Fibroblast of villous mesenchyme (primary cell): ENCODE measurements around the gene BBOF1. TPM values are rescaled to one million over a fixed set of nuclear protein-coding genes. Genes with fewer than 3 reads are reported as not detected.
A peak's percentile ranks its signal among the peaks of the same experiment; 100 is the strongest.

Experiments
- DNase-seq: peaks from one replicate; pipeline ENCODE4 v3.0.0-alpha.2; 2010; ENCODE audit warnings: low read depth
- H3K4me3 ChIP-seq: 2 replicates; pipeline ENCODE4 v1.5.1; 2011; ENCODE audit warnings: low read depth, mild to moderate bottlenecking, low read length
- total RNA-seq: library from RNA; depleted of rRNA; stranded (reverse); fragments of >200 nt; gene quantifications from 2 replicates; pipeline ENCODE4 v1.2.3, GENCODE V29; 2012
- TF ChIP-seq, protein P1 (sequence below): IDR thresholded peaks from 2 replicates; pipeline ENCODE4 v1.5.1; 2012; ENCODE audit warnings: low read depth, mild to moderate bottlenecking, low read length; ENCODE audit not compliant: insufficient read depth

BBOF1 gene
- total RNA-seq, 1 donor, result 8.2 TPM

DNA sequence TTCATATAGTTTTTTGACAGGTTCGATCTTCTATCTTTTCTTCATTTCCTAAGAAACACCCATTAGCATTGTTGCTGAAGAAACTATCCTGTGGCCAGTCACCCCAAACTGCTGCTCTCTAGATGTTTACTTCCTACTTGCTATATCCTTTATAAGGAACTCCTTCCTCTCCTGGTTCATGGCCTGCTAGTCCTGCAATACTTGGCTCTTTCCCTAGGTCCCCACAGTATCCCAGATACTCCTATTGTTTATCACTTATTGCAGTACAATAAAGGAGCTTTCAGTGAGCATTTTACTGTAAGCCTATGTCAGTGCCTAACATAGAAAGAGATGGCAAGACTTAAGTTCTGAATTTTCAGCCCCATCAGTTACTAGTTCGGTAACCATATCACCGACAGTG, 62.3 kb downstream of the BBOF1 start:
- no peak for DNase-seq
- TF ChIP-seq, protein P1, sequence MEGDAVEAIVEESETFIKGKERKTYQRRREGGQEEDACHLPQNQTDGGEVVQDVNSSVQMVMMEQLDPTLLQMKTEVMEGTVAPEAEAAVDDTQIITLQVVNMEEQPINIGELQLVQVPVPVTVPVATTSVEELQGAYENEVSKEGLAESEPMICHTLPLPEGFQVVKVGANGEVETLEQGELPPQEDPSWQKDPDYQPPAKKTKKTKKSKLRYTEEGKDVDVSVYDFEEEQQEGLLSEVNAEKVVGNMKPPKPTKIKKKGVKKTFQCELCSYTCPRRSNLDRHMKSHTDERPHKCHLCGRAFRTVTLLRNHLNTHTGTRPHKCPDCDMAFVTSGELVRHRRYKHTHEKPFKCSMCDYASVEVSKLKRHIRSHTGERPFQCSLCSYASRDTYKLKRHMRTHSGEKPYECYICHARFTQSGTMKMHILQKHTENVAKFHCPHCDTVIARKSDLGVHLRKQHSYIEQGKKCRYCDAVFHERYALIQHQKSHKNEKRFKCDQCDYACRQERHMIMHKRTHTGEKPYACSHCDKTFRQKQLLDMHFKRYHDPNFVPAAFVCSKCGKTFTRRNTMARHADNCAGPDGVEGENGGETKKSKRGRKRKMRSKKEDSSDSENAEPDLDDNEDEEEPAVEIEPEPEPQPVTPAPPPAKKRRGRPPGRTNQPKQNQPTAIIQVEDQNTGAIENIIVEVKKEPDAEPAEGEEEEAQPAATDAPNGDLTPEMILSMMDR, result no peak
- H3K4me3 ChIP-seq, result no peak overlapping the region

DNA sequence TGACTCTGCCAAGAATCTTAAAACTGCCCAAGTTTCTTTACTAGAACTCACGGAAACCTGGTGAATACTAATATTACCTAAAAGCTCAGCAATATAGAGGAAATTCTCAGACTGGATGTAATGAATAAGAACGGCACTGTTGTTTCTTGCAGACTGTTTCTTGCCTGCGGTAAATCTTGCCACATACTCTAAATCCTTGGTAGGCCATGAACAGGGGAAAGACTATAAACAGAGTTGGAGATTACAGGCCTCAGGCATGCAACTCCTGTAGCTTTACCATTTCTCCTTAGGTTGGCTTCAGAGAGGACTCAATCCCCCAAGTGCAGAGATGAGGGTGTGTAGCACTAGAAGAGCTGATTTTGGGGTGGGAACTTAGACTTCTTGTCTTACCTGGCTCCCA, 64.0 kb downstream of the BBOF1 start:
- peak; percentile 86 for DNase-seq
- TF ChIP-seq, protein P1, result no peak
- peak overlapping the region; percentile 92 for H3K4me3 ChIP-seq

DNA sequence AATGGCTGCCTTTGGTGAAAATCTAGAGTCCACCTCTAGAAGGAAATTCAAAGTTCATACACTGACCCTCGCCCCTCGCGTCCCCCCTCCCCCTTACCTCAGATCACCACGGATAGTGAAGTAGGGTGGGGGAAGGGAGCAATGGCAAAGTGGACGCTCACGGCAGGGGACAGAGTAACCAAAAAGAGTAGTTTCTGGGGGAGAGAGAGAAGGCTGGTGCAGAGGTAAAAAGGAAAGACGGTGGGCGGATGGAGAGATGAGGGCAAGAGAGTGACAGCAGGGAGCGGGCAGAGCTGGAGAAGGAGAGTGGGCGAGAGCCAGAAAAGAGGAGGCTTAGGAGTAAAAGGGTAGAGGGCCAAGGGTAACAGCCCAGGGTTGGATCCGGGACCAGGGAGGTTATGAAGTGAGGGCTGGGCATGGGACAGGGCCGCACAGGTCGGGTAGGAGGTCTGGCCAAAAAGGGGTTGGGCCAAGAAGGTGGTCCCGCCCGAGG, 64.7 kb downstream of the BBOF1 start:
- TF ChIP-seq, protein P1, result no peak
- DNase-seq, result no peak
- peak overlapping the region; percentile 92 for H3K4me3 ChIP-seq

DNA sequence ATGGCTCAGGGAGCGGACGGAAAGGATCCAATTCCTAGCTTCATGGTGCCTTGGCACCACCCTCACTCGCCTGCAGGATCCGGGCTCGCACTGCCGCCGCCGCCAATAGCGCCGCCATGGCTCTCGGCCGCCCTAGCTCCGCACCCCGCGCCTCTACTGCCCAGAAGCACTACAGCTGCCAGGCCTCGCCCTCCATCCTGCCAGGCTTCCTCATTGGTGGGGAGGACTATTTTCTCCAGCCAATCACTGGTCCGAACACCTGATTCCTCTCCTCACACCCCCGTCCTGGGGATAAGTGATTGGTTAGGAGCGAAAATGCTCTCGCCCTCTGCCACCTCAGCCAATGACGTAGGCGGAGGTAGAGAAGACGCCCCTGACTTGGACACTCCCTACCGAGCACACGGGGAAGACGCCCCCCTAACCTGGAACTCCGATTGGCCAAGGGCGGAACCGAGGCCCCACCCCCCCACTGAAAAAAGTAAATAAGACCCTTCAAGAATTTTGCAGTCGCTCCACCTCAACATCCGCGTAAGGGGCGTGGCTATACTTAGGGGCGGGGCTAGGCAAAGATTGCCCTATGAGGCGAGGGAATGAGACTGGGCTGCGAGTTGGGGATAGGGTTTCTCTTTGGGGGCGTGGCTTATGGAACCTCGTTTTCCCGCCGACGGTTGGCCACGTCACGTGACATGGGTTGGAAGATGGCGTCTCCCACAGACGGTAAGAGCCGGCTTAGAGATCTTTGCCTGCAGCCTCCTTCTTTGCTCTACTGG, 65.3 kb downstream of the BBOF1 start, which contains the start of the genes ALDH6A1 and LIN52:
Gene ALDH6A1 (minus strand): TSS at position 177 of the 770 bp plus-strand sequence. CDS start 59 bp downstream, at position 118.
Gene LIN52 (plus strand): TSS at position 680 of the 770 bp plus-strand sequence. CDS start 19 bp downstream, at position 699.
- TF ChIP-seq, protein P1, result no peak
- peak; percentile 100 for DNase-seq
- peak within 1 kb of the TSS; percentile 92 for H3K4me3 ChIP-seq

DNA sequence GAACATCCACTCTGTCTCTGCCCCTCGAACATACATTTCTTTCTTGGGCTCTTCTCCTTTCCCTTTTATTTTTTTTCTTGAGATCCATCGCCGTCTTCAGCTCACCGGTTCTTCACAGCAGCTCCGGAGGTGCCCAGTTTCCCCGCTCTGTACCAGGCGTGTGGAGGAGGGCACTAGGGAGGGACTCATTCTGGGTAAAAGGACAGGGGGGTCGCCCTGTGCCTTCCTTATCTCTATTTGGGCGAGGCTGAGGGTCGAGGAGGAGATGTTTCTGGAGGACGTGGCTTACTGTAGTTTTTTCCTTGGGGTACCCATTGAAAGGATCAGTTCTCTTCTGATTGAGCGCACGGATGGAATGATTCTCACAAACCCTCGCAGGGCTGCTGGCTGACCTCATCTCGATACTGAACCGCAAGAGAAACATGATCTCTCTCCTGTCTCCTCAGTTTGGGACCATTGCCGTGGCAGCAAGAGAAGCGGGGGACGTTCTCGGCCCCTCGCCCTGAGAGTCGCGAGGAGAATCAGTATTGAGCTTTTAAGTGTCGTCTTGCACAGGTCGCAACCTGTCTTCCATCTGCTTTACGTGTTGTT, 66.0 kb downstream of the BBOF1 start:
- H3K4me3 ChIP-seq, result peak overlapping the region; percentile 71
- TF ChIP-seq, protein P1, result no peak
- DNase-seq, result peak; percentile 37

DNA sequence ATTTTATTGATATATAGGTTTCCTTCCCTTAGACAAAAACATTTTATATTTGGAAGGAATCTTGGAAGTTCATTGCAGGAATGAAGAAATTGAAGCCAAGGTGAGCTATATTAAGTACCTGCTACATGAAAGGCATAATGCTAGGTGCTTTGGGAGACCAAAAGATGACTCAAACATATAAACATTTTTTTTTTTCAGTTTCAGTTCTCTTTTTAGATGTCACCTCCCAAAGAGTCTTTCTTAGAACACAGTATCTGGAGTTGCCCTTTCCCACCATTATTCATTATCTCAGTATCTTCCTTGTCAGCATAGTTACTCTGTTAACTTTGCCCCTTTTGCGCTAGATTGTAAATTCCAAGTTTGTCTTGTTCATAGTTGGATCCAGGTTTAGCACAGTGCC, 66.7 kb downstream of the BBOF1 start:
- H3K4me3 ChIP-seq, result peak overlapping the region; percentile 71

More for the DNA sequence above, 66.7 kb downstream of the BBOF1 start:
- TF ChIP-seq, protein P1, result no peak
- DNase-seq, result no peak
